HepG2 (cell line): ENCODE results near the gene POMT1. TPM values are rescaled to one million over a fixed set of nuclear protein-coding genes. Genes with fewer than 3 reads are reported as not detected.
A peak's percentile ranks its signal among the peaks of the same experiment; 100 is the strongest.

Experiments used
- ATAC-seq: fragments of 200-7000 bp; cut with Tn5 transposase; 3 replicates; pipeline ENCODE4 v1.9.1; 2020; ENCODE audit warnings: mild to moderate bottlenecking, moderate library complexity
- BruUV-seq: library from RNA; stranded (reverse); fragments of 400-500 nt; replicated peaks from 2 replicates; lab custom pipeline; 2021; lab: Mats Ljungman, UMichigan
- CTCF ChIA-PET: fragments of 300-600 bp; formaldehyde crosslinking; extraction: SDS; loops from one replicate; lab custom pipeline; 2021; ENCODE audit warnings: low total read pairs, inconsistent platforms, low intra/inter-chr PET ratio; lab: Yijun Ruan, JAX
- POLR2A ChIA-PET: fragments of 350-600 bp; sonication (Branson Sonifier 250); formaldehyde crosslinking; loops from one replicate; lab custom pipeline; 2020; ENCODE audit warnings: antibody characterized with exemption, inconsistent platforms; lab: Yijun Ruan, JAX
- DNase-seq: peaks from one replicate; pipeline ENCODE4 v3.0.0-alpha.2; 2015; ENCODE audit warnings: low spot score
- FAIRE-seq: peaks from 3 replicates; lab custom pipeline; 2011; peaks lifted over from hg19 to GRCh38; lab: Jason Lieb, UNC
- H2AFZ ChIP-seq: one replicate; pipeline ENCODE4 v1.6.1; 2011; ENCODE audit warnings: low read length, inconsistent platforms
- H3K27ac ChIP-seq: fragments of 300-600 bp; 3 replicates; pipeline ENCODE4 v1.8.0; 2011; ENCODE audit warnings: mixed run types, mild to moderate bottlenecking, mixed read lengths, low read length, inconsistent platforms; ENCODE audit not compliant: insufficient read depth; ENCODE audit errors: extremely low read length
- H3K27me3 ChIP-seq, 2 experiments: fragments of 200-600 bp in 1 of 2; 2 replicates in 1 of 2; 3 replicates in 1 of 2; pipeline versions ENCODE4 v1.6.0 to v1.8.0; 2011; ENCODE audit warnings: low read length in 2 of 2, mild to moderate bottlenecking in 2 of 2, moderate library complexity in 2 of 2, inconsistent platforms in 1 of 2; ENCODE audit not compliant: insufficient read depth in 2 of 2, control insufficient read depth in 1 of 2
- H3K36me3 ChIP-seq, 2 experiments: fragments of 200-600 bp in 1 of 2; replicated peaks in 1 of 2; 2 replicates in 1 of 2; 3 replicates in 1 of 2; pipeline versions ENCODE4 v1.5.1 to v1.8.0; 2011; ENCODE audit warnings: low read length in 2 of 2, inconsistent platforms in 1 of 2; ENCODE audit not compliant: insufficient read depth in 2 of 2, control insufficient read depth in 1 of 2
- H3K4me1 ChIP-seq: 2 replicates; pipeline ENCODE4 v1.5.1; 2012; ENCODE audit warnings: low read length, inconsistent platforms; ENCODE audit not compliant: insufficient read depth
- H3K4me2 ChIP-seq: 2 replicates; pipeline ENCODE4 v1.6.0; 2011; ENCODE audit warnings: low read depth, low read length, inconsistent platforms
- H3K4me3 ChIP-seq, 3 experiments: fragments of 200-600 bp in 1 of 3; sonication (generic), shearing (Covaris generic) in 1 of 3; replicated peaks in 1 of 3; 2 replicates each; pipeline ENCODE4 v1.5.1; 2011 to 2016; ENCODE audit warnings: low read length in 3 of 3, inconsistent platforms in 2 of 3, low read depth in 2 of 3, mild to moderate bottlenecking in 2 of 3, control low read depth in 1 of 3, mixed read lengths in 1 of 3; ENCODE audit not compliant: insufficient read depth in 1 of 3
- H3K79me2 ChIP-seq: one replicate; pipeline ENCODE4 v1.6.1; 2011; ENCODE audit warnings: low read length, inconsistent platforms; ENCODE audit not compliant: insufficient read depth
- H3K9ac ChIP-seq: 2 replicates; pipeline ENCODE4 v1.6.0; 2011; ENCODE audit warnings: mild to moderate bottlenecking, low read depth, low read length, inconsistent platforms; ENCODE audit not compliant: insufficient read depth
- H3K9me3 ChIP-seq: 2 replicates; pipeline ENCODE4 v1.5.1; 2012; ENCODE audit warnings: mild to moderate bottlenecking, low read length
- H4K20me1 ChIP-seq: 2 replicates; pipeline ENCODE4 v1.6.0; 2011; ENCODE audit warnings: inconsistent platforms, mild to moderate bottlenecking, low read length, moderate library complexity; ENCODE audit not compliant: insufficient read depth
- AGO2 ChIP-seq: fragments of 200-400 bp; formaldehyde crosslinking; optimal IDR thresholded peaks from 2 replicates; pipeline ENCODE3; 2017; ENCODE audit warnings: mild to moderate bottlenecking, low read depth, low read length, moderate library complexity
- CREB1 ChIP-seq, 2 experiments: fragments of 450-650 bp in 1 of 2; IDR thresholded peaks; 2 replicates each; pipeline ENCODE4 v1.6.1; 2016 to 2017; ENCODE audit warnings: control low read depth in 1 of 2, mild to moderate bottlenecking in 1 of 2, missing compliant biosample characterization in 1 of 2, missing genetic modification characterization in 1 of 2
- KLF9 ChIP-seq: IDR thresholded peaks from 2 replicates; pipeline ENCODE4 v1.6.1; 2016; ENCODE audit warnings: low read depth
- MLXIP ChIP-seq: sonication (generic); formaldehyde crosslinking; IDR thresholded peaks from 2 replicates; pipeline ENCODE4 v1.9.0; 2021; ENCODE audit warnings: missing genetic modification reagents, borderline replicate concordance
- NFRKB ChIP-seq: fragments of 450-650 bp; IDR thresholded peaks from 2 replicates; pipeline ENCODE4 v1.6.1; 2017
- NONO ChIP-seq, 2 experiments: fragments of 450-650 bp in 1 of 2; sonication (generic) in 1 of 2; formaldehyde crosslinking in 1 of 2; IDR thresholded peaks in 1 of 2; conservative IDR thresholded peaks in 1 of 2; 2 replicates each; pipeline versions ENCODE4 v1.6.1 to v1.8.0; 2017 to 2022; ENCODE audit warnings: mild to moderate bottlenecking in 1 of 2, missing genetic modification reagents in 1 of 2, moderate library complexity in 1 of 2
- ONECUT2 ChIP-seq: sonication (generic); formaldehyde crosslinking; IDR thresholded peaks from 2 replicates; pipeline ENCODE4 v1.4.0; 2020; ENCODE audit warnings: missing genetic modification reagents
- RBM22 ChIP-seq: fragments of 200-400 bp; formaldehyde crosslinking; optimal IDR thresholded peaks from 2 replicates; pipeline ENCODE3; 2017; ENCODE audit warnings: mild to moderate bottlenecking, low read length, moderate library complexity
- TEAD3 ChIP-seq: optimal IDR thresholded peaks from 2 replicates; pipeline ENCODE3; 2016; ENCODE audit warnings: borderline replicate concordance
- ZBTB26 ChIP-seq: IDR thresholded peaks from 2 replicates; pipeline ENCODE4 v1.6.1; 2016; ENCODE audit warnings: missing compliant biosample characterization, missing genetic modification reagents, borderline replicate concordance
- ZFP36 ChIP-seq: fragments of 150-350 bp; IDR thresholded peaks from 2 replicates; pipeline ENCODE4 v1.6.1; 2018; ENCODE audit warnings: borderline replicate concordance, low read length, low read depth; ENCODE audit not compliant: partially characterized antibody
- ZNF362 ChIP-seq: sonication (generic); formaldehyde crosslinking; IDR thresholded peaks from 2 replicates; pipeline ENCODE4 v1.4.0; 2020; ENCODE audit warnings: missing genetic modification reagents, mild to moderate bottlenecking, borderline replicate concordance
- ZNF383 ChIP-seq: sonication (generic); formaldehyde crosslinking; IDR thresholded peaks from 2 replicates; pipeline ENCODE4 v1.4.0; 2020; ENCODE audit warnings: missing genetic modification reagents, mild to moderate bottlenecking, borderline replicate concordance
- ZNF569 ChIP-seq: sonication (generic); formaldehyde crosslinking; IDR thresholded peaks from 2 replicates; pipeline ENCODE4 v1.5.0; 2020; ENCODE audit warnings: mild to moderate bottlenecking, missing genetic modification reagents, moderate library complexity, borderline replicate concordance
- ZNF644 ChIP-seq: IDR thresholded peaks from 2 replicates; pipeline ENCODE4 v1.6.1; 2016; ENCODE audit warnings: low read depth
- ZNF878 ChIP-seq: sonication (generic); formaldehyde crosslinking; IDR thresholded peaks from 2 replicates; pipeline ENCODE4 v1.8.1; 2023; ENCODE audit warnings: mild to moderate bottlenecking, missing genetic modification reagents, moderate library complexity
- ZNF879 ChIP-seq: sonication (generic); formaldehyde crosslinking; IDR thresholded peaks from 2 replicates; pipeline ENCODE4 v1.8.1; 2023; ENCODE audit warnings: missing genetic modification reagents
- ZNF891 ChIP-seq: sonication (generic); formaldehyde crosslinking; IDR thresholded peaks from 2 replicates; pipeline ENCODE4 v1.5.0; 2020; ENCODE audit warnings: mild to moderate bottlenecking, missing genetic modification reagents
- WGBS: methylation state at CpG from one replicate; pipeline ENCODE4 v1.1.6; 2017; ENCODE audit warnings: low lambda C conversion rate; 5-methylcytosine and 5-hydroxymethylcytosine counted together
- in situ Hi-C: cut with HindIII; loops from 2 replicates; pipeline ENCODE4 v1.10.0; 2017; ENCODE audit warnings: low pct_unique_long_range_greater_than_20kb; ENCODE audit not compliant: extremely low pct_ligation_motif_present
- intact Hi-C: fragments of 100-400 bp; cut with micrococcal nuclease; formaldehyde crosslinking; loops from one replicate; pipeline ENCODE4 v1.10.0; 2022; ENCODE audit not compliant: unreplicated experiment
- polyA plus RNA-seq, 8 experiments: library from polyadenylated mRNA; depleted of rRNA in 3 of 8; stranded (reverse) in 7 of 8; unstranded in 1 of 8; fragments of >200 nt; fragmentation: Illumina TruSeq in 4 of 8; extraction: Trizol in 4 of 8; gene quantifications; 2 replicates each; pipeline versions ENCODE4 v1.2.1 to v1.2.3, GENCODE V29; 2011 to 2016; ENCODE audit warnings: low read depth in 4 of 8, missing spikeins in 1 of 8, mixed read lengths in 1 of 8; ENCODE audit not compliant: insufficient read depth in 1 of 8
- total RNA-seq, 5 experiments: library from RNA; depleted of rRNA; stranded (reverse); fragments of >200 nt; fragmentation: Illumina TruSeq; extraction: Trizol; gene quantifications; 2 replicates each; pipeline ENCODE4 v1.2.3, GENCODE V29; 2016; ENCODE audit warnings: low read depth in 1 of 5

POMT1 gene
- total and polyA plus RNA-seq, 2 of the 13 experiments (the other 11 are each of a cell fraction or from before 2014, with no cell fraction given): 21.6 to 22.7 TPM

- H3K4me1 ChIP-seq: peaks cover 13% of the 10 kb centered on the region; the same call in 1 of the 2 replicates
- H3K27ac ChIP-seq: no peak overlapping the region
- no peaks in the 10 kb centered on the region for H3K9me3 ChIP-seq
- no peak overlapping the region for H3K4me2 ChIP-seq
- H3K4me3 ChIP-seq: no peak overlapping the region
- no peaks in the 10 kb centered on the region for H3K79me2 ChIP-seq
- CTCF ChIA-PET: no interaction called here
- no peak for FAIRE-seq
- no peak overlapping the region for H3K9ac ChIP-seq
- H3K27me3 ChIP-seq: no peaks in the 10 kb centered on the region
- no TSS peak for BruUV-seq
- H2AFZ ChIP-seq: no peak overlapping the region
- DNase-seq: no peak
- POLR2A ChIA-PET: no interaction called here
- WGBS: 89% methylated on average over 6 of the region's 10 CpGs
- TF ChIP-seq ZBTB26 (CRISPR knock-in tag) (no peak), ZNF569 (CRISPR knock-in tag) (no peak), ZNF879 (CRISPR knock-in tag) (no peak), ZNF383 (CRISPR knock-in tag) (no peak), ZNF891 (CRISPR knock-in tag) (no peak), CREB1 (IDR thresholded peaks at IDR 0.05) (no peak), CREB1 (CRISPR knock-in tag; IDR thresholded peaks at IDR 0.05) (no peak), AGO2 (peak; percentile 59), KLF9 (CRISPR knock-in tag) (no peak), ZNF644 (CRISPR knock-in tag) (no peak), NFRKB (no peak), TEAD3 (CRISPR knock-in tag) (no peak), ZFP36 (no peak), RBM22 (peak; percentile 0), ZNF362 (CRISPR knock-in tag) (no peak), MLXIP (CRISPR knock-in tag) (no peak), ZNF878 (CRISPR knock-in tag) (no peak), NONO (IDR thresholded peaks at IDR 0.05) (no peak), NONO (CRISPR knock-in tag; conservative IDR thresholded peaks at IDR 0.05) (no peak), ONECUT2 (no peak)
- intact Hi-C loops (no loop called here), in situ Hi-C loops (no loop called here)
- ATAC-seq: no peak
- H3K36me3 ChIP-seq: peaks cover 42 to 63% of the 10 kb centered on the region in 2 experiments
- H4K20me1 ChIP-seq: no peaks in the 10 kb centered on the region
These were observed 5.8 kb upstream of the POMT1 start for GRCh38 chr9:131496844-131497405.
